ENCODE results near the gene HOMER2. TPM values are rescaled to one million over a fixed set of nuclear protein-coding genes. Genes with fewer than 3 reads are reported as not detected.

The HOMER2 gene
- total and polyA plus RNA-seq, 2 experiments from 2014 or later: 10.8 to 23.9 TPM

DNA sequence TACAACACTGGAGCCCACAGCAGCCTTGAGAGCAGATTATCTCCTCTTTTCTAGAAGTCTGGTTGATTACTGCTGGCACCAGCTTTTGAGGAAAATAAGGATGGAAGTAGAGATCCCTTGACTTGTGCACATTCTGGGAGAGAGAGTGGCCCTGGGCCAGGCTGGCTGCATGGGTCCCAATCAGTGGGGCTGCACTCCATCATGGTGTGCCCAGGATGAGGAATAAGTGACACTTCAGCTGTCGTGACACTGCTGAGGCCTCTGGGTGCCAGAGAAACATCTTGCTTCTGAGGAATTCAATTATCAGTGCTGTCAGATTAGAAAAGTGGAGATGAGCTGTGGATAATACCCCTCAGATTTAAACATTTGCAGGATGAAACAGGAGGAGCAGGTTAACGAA lies 42.6 kb upstream of the HOMER2 start:
- Histone ChIP-seq H3K27ac (ENCODE audit: low read depth) (no peak overlapping the region), H2AFZ (no peak overlapping the region), H3K27me3 (ENCODE audit: insufficient read depth) (no peaks in the 10 kb centered on the region), H3K4me2 (no peak overlapping the region), H3F3A (replicated peaks; ENCODE audit: low read depth) (no peaks in the 10 kb centered on the region), H4K20me1 (replicated peaks; ENCODE audit: insufficient read depth) (no peaks in the 10 kb centered on the region), H3K4me1 (ENCODE audit: insufficient read depth) (no peaks in the 10 kb centered on the region), H3K9me2 (ENCODE audit: insufficient read depth) (no peaks in the 10 kb centered on the region), H3K4me3 (no peak overlapping the region), H3K36me3 (ENCODE audit: insufficient read depth) (no peaks in the 10 kb centered on the region), H3K79me2 (replicated peaks; ENCODE audit: insufficient read depth) (no peaks in the 10 kb centered on the region)
- peaks cover 5% of the 10 kb centered on the region; the same call in 2 of the 3 replicates for H3K9me3 Mint-ChIP-seq
- H3K4me3 Mint-ChIP-seq: no peak overlapping the region
- peaks cover 20% of the 10 kb centered on the region for H3K36me3 Mint-ChIP-seq (ENCODE audit: low read depth)
- peaks cover 1% of the 10 kb centered on the region; the same call in 1 of the 3 replicates for H3K4me1 Mint-ChIP-seq
- TF ChIP-seq, protein P1, sequence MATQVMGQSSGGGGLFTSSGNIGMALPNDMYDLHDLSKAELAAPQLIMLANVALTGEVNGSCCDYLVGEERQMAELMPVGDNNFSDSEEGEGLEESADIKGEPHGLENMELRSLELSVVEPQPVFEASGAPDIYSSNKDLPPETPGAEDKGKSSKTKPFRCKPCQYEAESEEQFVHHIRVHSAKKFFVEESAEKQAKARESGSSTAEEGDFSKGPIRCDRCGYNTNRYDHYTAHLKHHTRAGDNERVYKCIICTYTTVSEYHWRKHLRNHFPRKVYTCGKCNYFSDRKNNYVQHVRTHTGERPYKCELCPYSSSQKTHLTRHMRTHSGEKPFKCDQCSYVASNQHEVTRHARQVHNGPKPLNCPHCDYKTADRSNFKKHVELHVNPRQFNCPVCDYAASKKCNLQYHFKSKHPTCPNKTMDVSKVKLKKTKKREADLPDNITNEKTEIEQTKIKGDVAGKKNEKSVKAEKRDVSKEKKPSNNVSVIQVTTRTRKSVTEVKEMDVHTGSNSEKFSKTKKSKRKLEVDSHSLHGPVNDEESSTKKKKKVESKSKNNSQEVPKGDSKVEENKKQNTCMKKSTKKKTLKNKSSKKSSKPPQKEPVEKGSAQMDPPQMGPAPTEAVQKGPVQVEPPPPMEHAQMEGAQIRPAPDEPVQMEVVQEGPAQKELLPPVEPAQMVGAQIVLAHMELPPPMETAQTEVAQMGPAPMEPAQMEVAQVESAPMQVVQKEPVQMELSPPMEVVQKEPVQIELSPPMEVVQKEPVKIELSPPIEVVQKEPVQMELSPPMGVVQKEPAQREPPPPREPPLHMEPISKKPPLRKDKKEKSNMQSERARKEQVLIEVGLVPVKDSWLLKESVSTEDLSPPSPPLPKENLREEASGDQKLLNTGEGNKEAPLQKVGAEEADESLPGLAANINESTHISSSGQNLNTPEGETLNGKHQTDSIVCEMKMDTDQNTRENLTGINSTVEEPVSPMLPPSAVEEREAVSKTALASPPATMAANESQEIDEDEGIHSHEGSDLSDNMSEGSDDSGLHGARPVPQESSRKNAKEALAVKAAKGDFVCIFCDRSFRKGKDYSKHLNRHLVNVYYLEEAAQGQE (IDR thresholded peaks at IDR 0.05; ENCODE audit: unreplicated experiment): no peak
- no peak for TF ChIP-seq EZH2phosphoT487 (IDR thresholded peaks at IDR 0.05; ENCODE audit: unreplicated experiment)
- TF ChIP-seq, protein P2, sequence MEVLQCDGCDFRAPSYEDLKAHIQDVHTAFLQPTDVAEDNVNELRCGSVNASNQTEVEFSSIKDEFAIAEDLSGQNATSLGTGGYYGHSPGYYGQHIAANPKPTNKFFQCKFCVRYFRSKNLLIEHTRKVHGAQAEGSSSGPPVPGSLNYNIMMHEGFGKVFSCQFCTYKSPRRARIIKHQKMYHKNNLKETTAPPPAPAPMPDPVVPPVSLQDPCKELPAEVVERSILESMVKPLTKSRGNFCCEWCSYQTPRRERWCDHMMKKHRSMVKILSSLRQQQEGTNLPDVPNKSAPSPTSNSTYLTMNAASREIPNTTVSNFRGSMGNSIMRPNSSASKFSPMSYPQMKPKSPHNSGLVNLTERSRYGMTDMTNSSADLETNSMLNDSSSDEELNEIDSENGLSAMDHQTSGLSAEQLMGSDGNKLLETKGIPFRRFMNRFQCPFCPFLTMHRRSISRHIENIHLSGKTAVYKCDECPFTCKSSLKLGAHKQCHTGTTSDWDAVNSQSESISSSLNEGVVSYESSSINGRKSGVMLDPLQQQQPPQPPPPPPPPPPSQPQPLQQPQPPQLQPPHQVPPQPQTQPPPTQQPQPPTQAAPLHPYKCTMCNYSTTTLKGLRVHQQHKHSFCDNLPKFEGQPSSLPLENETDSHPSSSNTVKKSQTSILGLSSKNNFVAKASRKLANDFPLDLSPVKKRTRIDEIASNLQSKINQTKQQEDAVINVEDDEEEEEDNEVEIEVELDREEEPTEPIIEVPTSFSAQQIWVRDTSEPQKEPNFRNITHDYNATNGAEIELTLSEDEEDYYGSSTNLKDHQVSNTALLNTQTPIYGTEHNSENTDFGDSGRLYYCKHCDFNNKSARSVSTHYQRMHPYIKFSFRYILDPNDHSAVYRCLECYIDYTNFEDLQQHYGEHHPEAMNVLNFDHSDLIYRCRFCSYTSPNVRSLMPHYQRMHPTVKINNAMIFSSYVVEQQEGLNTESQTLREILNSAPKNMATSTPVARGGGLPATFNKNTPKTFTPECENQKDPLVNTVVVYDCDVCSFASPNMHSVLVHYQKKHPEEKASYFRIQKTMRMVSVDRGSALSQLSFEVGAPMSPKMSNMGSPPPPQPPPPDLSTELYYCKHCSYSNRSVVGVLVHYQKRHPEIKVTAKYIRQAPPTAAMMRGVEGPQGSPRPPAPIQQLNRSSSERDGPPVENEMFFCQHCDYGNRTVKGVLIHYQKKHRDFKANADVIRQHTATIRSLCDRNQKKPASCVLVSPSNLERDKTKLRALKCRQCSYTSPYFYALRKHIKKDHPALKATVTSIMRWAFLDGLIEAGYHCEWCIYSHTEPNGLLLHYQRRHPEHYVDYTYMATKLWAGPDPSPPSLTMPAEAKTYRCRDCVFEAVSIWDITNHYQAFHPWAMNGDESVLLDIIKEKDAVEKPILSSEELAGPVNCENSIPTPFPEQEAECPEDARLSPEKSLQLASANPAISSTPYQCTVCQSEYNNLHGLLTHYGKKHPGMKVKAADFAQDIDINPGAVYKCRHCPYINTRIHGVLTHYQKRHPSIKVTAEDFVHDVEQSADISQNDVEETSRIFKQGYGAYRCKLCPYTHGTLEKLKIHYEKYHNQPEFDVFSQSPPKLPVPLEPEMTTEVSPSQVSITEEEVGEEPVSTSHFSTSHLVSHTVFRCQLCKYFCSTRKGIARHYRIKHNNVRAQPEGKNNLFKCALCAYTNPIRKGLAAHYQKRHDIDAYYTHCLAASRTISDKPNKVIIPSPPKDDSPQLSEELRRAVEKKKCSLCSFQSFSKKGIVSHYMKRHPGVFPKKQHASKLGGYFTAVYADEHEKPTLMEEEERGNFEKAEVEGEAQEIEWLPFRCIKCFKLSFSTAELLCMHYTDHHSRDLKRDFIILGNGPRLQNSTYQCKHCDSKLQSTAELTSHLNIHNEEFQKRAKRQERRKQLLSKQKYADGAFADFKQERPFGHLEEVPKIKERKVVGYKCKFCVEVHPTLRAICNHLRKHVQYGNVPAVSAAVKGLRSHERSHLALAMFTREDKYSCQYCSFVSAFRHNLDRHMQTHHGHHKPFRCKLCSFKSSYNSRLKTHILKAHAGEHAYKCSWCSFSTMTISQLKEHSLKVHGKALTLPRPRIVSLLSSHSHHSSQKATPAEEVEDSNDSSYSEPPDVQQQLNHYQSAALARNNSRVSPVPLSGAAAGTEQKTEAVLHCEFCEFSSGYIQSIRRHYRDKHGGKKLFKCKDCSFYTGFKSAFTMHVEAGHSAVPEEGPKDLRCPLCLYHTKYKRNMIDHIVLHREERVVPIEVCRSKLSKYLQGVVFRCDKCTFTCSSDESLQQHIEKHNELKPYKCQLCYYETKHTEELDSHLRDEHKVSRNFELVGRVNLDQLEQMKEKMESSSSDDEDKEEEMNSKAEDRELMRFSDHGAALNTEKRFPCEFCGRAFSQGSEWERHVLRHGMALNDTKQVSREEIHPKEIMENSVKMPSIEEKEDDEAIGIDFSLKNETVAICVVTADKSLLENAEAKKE (CRISPR knock-in tag; IDR thresholded peaks at IDR 0.05): no peak
- TF ChIP-seq, protein P3, sequence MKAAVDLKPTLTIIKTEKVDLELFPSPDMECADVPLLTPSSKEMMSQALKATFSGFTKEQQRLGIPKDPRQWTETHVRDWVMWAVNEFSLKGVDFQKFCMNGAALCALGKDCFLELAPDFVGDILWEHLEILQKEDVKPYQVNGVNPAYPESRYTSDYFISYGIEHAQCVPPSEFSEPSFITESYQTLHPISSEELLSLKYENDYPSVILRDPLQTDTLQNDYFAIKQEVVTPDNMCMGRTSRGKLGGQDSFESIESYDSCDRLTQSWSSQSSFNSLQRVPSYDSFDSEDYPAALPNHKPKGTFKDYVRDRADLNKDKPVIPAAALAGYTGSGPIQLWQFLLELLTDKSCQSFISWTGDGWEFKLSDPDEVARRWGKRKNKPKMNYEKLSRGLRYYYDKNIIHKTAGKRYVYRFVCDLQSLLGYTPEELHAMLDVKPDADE (IDR thresholded peaks at IDR 0.05): no peak
- no peak for TF ChIP-seq ZNF331 (CRISPR knock-in tag; IDR thresholded peaks at IDR 0.05; ENCODE audit: low read depth)
- no peak for TF ChIP-seq EZH2 (IDR thresholded peaks at IDR 0.05; ENCODE audit: low read depth, unreplicated experiment)
- peaks cover 4% of the 10 kb centered on the region for H3K27me3 Mint-ChIP-seq (ENCODE audit: insufficient read depth, low read depth, poor library complexity)
- DNase-seq (ENCODE audit: low spot score) (no peak), ATAC-seq (no peak)
- no peak overlapping the region for H3K27ac Mint-ChIP-seq

Data from GM23338 (cell line).